Hippocampal formation (tissue), 2 donors: ENCODE data around the gene SCGN.
"Not testable (repeated sequence)": the region's sequence is repeated elsewhere in the genome, so short reads cannot be mapped to it uniquely, and the experiment has no call there.

Experiments
- DNase-seq, 2 donors: peaks; one replicate each; lab custom pipeline; 2025; lab: John Stamatoyannopoulos, UW

The SCGN gene

DNA sequence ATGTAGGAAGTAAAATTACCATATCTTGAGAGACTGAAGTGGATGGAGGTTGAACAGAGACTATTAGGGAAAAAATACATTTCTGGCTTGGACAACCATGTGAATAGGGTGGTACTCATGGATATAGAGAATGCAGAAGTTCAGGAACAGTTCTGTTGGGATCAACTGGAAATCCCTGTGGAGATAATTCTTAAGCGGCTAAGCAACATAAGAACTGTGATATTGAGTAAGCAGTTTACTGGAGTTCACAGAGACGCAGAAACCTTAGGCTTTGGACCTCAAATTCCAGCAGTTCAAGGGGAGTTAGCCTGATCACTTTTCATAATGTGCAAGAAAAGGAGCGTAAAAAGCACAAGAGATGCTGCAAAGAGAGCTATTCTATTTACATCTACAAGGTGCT is 78.9 kb downstream of the SCGN start:
- no peak for DNase-seq

DNA sequence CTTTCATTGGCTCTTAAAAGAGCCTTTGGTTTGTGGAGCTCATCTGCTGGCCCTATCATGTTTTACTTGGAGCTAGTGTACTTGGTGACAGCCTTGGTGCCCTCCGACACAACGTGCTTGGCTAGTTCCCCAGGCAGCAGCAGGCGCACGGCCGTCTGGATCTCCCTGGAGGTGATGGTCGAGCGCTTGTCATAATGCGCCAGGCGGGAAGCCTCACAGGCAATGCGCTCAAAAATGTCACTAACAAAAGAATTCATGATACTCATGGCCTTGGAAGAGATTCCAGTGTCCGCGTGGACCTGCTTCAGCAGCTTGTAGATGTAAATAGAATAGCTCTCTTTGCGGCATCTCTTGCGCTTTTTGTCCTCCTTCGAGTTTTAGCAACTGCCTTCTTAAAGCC is 79.7 kb downstream of the SCGN start:
- no peak for DNase-seq

DNA sequence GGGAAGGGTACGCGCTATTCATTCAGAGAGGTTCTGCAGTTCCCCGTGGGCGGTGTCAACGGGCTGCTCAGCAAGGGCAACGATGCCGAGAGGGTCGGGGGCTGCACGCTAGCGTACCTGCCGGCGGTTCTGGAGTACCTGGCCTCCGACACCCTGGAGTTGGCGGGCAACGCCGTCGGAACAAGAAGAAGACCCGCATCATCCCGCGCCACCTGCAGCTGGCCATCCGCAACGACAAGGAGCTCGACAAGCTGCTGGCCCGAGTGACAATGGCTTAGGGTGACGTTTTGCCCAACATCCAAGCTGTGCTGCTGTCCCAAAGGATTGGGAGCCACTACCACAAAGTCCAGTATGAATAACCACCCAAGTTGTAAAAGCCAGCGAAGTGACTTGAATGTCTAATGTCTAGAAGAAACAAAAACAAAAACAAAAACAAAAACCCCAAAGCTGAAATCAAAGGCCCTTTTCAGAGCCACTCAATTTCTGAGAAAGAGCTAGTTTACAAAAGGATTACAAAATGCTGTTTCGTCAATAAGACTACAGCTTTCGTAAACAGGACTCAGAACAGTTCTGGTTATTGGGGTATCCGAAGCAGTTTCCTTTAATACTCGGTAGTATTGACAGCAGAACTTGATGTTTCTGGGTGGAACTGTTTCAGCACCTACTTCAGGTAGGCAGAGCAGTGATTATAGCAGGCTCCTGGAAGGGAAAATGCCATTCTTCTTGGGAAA is 80.6 kb downstream of the SCGN start:
- no peak for DNase-seq

DNA sequence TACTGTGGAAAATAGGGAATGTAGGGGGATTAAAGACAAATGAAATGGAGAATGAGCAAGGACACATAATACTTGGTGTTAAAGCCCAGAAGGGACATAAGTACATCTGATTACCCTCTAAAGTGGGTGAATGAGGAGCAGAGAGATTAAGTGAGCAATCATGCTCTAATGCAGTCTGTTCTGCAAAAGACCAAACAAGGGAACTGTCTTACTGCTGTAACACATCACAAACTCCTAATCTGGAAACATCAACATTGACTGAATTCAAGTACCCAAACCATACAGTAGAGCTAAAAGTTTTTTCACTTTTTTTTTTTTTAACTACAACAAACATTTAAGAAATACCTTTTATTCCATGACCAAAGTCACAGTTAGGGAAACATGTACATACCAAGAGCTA is 83.2 kb downstream of the SCGN start:
- DNase-seq, result no peak

DNA sequence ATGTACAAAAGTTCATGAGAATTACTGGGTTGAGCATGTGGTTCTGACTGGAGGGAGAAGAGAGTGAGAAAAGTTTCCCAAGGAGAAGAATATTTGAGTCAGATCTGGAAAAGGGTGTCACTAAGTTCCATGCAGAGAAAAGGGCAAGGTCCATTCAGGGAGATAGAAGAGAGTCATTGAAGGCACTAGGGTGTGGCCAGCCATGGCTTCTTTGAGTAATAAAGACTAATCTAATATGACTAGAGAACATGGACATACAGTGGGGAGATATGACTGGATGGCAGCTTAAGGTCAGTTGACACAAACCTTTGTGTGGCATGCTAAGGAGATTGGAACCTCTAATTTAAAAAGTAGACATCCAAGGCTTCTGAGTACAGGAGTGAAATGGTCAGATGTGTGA is 91.9 kb downstream of the SCGN start:
- no peak for DNase-seq

DNA sequence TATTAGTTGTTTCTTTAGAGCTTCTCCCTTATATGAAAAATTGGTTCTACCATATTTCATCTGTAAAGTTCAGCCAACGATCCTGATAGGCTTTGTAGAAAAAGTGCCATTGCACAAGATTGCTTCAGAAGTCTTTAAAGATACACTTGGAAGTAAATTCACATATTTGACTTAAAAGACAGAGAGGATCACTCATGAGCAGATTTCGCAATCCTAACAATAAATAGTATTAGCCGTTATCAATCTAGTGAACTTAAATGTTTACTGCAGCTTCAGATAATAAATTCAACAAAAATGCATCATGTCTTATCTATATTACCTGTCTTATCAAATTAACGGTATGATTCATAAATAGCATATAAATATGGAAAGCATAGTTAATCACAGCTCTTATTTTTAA is 93.8 kb downstream of the SCGN start:
- no peak for DNase-seq

DNA sequence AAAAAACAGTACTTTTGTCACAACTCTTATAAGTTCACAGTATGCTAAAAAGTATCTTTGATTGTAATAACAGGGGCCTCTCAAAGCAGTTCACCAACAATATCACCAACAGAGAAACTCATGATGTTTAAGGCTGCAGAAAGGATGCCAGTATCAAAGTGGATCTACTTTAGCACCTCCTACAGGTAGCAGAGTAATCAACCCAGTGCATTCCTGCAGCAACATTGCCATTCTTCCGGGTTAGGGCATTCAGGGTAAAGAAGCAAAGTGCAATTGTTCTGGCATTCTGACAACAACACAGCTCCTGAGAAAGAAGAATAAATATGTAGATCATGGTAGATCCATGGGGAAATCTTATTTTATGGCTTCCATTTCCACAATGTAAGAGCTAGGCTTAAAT is 95.0 kb downstream of the SCGN start:
- DNase-seq, result no peak

DNA sequence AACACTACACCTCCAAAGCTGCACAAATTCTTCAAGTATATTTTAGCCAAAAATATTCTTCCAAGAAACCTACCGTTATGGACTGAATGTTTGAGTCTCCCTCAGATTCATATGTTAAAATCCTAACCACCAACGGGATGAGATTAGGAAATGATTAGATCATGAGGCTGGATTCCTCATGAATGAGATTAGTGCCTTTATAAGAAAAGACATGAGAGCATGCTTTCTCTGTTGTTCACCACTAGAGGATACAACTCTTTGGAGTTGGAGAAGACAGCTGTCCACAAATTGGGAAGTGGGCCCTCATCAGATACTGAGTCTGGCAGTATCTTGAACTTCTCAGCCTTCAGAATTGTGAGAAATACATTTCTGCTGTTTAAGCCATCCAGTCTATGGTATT is 95.5 kb downstream of the SCGN start:
- no peak for DNase-seq

DNA sequence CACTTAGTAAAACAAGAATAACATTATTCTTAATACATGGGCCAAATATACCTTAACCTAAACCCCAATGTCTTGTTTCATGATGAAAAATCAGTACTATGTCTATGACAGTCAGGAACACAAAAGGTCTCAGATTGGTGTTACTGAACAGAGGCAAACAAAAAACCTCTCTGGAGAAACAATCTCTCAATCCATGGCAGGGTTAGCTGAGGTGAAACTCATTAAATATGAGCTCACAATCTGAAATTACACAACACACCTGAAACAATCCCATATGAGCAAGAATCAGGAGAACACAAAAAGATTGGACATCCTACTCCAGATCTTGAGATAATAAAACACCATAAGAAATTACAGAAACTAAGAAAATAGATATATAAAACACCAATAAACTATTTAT is 96.0 kb downstream of the SCGN start:
- DNase-seq, result no peak

DNA sequence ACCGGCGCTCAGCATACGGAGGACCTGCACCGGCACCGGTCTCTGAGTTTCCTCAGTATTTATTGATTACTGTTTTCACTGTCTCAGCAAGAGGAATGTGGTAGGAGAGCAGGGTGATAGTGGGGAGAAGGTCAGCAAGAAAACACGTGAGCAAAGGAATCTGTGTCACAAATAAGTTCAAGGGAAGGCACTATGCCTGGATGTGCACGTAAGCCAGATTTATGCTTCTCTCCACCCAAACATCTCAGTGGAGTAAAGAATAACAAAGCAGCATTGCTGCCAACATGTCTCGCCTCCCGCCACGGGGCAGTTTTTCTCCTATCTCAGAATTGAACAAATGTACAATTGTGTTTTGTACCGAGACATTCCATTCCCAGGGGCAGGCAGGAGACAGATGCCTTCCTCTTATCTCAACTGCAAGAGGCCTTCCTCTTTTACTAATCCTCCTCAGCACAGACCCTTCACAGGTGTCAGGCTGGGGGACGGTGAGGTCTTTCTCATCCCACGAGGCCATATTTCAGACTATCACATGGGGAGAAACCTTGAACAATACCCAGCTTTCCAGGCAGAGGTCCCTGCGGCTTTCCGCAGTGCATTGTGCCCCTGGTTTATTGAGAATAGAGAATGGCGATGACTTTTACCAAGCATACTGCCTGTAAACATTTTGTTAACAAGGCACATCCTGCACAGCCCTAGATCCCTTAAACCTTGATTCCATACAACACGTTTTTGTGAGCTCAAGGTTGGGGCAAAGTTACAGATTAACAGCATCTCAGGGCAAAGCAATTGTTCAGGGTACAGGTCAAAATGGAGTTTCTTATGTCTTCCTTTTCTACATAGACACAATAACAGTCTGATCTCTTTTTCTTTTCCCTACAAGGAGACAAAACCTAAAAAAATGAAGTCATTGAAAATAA is 96.8 kb downstream of the SCGN start:
- not testable (repeated sequence) for DNase-seq

DNA sequence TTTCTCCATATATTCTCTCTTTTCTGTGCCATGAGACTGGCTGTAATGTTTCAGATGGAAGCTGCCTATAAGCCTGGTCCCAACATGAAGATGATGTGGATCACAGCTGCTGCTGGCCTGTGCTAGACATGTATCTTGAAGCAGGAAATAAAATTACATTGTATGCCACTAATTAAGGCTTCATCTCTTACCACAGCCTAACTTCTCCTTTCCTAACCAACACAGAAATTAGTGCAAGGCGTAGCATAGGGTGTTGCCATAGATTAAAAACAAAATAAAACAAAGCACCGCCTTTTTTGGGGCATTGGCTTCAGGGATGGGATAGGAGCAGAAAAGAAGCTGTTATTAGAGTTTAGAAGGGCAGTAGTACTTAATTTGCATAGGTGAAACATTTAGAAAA is 97.8 kb downstream of the SCGN start:
- DNase-seq, result no peak

DNA sequence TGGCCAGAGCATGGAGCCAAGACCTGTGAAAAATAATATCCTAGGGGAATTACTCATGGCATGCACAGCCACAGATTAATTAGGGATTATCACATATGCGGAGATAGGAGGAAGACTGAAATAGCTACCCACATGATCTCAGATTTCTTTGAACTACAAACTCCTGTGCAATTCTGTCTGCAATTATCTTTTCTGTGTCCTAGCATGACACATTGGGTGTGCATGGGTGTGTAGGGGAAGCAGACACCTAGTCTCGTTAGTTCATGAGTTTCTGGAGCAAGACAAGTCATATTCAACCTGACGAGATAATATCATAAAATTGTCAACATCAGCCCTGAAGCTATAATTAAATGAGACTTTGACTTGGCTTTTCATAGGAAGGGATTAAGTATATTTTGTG is 98.9 kb downstream of the SCGN start:
- DNase-seq, result no peak
